ENCODE results near the gene FUOM.

FUOM gene

GRCh38 chr10:133349160-133349568, 8.7 kb downstream of the FUOM start:
- Histone ChIP-seq H3K27ac (replicated peaks) (no peak overlapping the region), H3K27me3 (ENCODE audit: insufficient read depth, poor library complexity, severe bottlenecking) (peaks cover 5% of the 10 kb centered on the region), H3K4me3 (replicated peaks; ENCODE audit: insufficient read depth, low read length) (no peak overlapping the region)
- no peak for TF ChIP-seq POLR2AphosphoS5 (IDR thresholded peaks at IDR 0.05; ENCODE audit: low read depth)
- TF ChIP-seq, protein P1, sequence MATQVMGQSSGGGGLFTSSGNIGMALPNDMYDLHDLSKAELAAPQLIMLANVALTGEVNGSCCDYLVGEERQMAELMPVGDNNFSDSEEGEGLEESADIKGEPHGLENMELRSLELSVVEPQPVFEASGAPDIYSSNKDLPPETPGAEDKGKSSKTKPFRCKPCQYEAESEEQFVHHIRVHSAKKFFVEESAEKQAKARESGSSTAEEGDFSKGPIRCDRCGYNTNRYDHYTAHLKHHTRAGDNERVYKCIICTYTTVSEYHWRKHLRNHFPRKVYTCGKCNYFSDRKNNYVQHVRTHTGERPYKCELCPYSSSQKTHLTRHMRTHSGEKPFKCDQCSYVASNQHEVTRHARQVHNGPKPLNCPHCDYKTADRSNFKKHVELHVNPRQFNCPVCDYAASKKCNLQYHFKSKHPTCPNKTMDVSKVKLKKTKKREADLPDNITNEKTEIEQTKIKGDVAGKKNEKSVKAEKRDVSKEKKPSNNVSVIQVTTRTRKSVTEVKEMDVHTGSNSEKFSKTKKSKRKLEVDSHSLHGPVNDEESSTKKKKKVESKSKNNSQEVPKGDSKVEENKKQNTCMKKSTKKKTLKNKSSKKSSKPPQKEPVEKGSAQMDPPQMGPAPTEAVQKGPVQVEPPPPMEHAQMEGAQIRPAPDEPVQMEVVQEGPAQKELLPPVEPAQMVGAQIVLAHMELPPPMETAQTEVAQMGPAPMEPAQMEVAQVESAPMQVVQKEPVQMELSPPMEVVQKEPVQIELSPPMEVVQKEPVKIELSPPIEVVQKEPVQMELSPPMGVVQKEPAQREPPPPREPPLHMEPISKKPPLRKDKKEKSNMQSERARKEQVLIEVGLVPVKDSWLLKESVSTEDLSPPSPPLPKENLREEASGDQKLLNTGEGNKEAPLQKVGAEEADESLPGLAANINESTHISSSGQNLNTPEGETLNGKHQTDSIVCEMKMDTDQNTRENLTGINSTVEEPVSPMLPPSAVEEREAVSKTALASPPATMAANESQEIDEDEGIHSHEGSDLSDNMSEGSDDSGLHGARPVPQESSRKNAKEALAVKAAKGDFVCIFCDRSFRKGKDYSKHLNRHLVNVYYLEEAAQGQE (IDR thresholded peaks at IDR 0.05; ENCODE audit: insufficient replicate concordance, low read depth), result no peak
- TF ChIP-seq SPI1 (IDR thresholded peaks at IDR 0.05; ENCODE audit: borderline replicate concordance, low read depth), result no peak
- TF ChIP-seq GABPA (IDR thresholded peaks at IDR 0.05; ENCODE audit: low read depth), result no peak
- TF ChIP-seq, protein P2, sequence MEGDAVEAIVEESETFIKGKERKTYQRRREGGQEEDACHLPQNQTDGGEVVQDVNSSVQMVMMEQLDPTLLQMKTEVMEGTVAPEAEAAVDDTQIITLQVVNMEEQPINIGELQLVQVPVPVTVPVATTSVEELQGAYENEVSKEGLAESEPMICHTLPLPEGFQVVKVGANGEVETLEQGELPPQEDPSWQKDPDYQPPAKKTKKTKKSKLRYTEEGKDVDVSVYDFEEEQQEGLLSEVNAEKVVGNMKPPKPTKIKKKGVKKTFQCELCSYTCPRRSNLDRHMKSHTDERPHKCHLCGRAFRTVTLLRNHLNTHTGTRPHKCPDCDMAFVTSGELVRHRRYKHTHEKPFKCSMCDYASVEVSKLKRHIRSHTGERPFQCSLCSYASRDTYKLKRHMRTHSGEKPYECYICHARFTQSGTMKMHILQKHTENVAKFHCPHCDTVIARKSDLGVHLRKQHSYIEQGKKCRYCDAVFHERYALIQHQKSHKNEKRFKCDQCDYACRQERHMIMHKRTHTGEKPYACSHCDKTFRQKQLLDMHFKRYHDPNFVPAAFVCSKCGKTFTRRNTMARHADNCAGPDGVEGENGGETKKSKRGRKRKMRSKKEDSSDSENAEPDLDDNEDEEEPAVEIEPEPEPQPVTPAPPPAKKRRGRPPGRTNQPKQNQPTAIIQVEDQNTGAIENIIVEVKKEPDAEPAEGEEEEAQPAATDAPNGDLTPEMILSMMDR (IDR thresholded peaks at IDR 0.05; ENCODE audit: insufficient read depth, low read length), result no peak
- DNase-seq (ENCODE audit: low read depth in 1 of 2, low spot score in 1 of 2), result no peak

- no peak for TF ChIP-seq GABPA (IDR thresholded peaks at IDR 0.05; ENCODE audit: low read depth)
- TF ChIP-seq, protein P2 (IDR thresholded peaks at IDR 0.05; ENCODE audit: insufficient read depth, low read length), result no peak
- TF ChIP-seq, protein P1 (IDR thresholded peaks at IDR 0.05; ENCODE audit: insufficient replicate concordance, low read depth), result no peak
- TF ChIP-seq SPI1 (IDR thresholded peaks at IDR 0.05; ENCODE audit: borderline replicate concordance, low read depth), result no peak
- TF ChIP-seq POLR2AphosphoS5 (IDR thresholded peaks at IDR 0.05; ENCODE audit: low read depth), result no peak
- no peak overlapping the region for H3K4me3 ChIP-seq (replicated peaks; ENCODE audit: insufficient read depth, low read length)
- no peak overlapping the region for H3K27ac ChIP-seq (replicated peaks)
- peaks cover 5% of the 10 kb centered on the region for H3K27me3 ChIP-seq (ENCODE audit: insufficient read depth, poor library complexity, severe bottlenecking)
- DNase-seq (ENCODE audit: low read depth in 1 of 2, low spot score in 1 of 2), result no peak
Observed at GRCh38 chr10:133347710-133348517, 9.9 kb downstream of the FUOM start.

GRCh38 chr10:133346413-133346812, 11.4 kb downstream of the FUOM start:
- H3K4me3 ChIP-seq (replicated peaks; ENCODE audit: insufficient read depth, low read length), result no peak overlapping the region
- TF ChIP-seq, protein P2 (IDR thresholded peaks at IDR 0.05; ENCODE audit: insufficient read depth, low read length), result no peak
- TF ChIP-seq GABPA (IDR thresholded peaks at IDR 0.05; ENCODE audit: low read depth) (no peak), SPI1 (IDR thresholded peaks at IDR 0.05; ENCODE audit: borderline replicate concordance, low read depth) (no peak), POLR2AphosphoS5 (IDR thresholded peaks at IDR 0.05; ENCODE audit: low read depth) (no peak)
- TF ChIP-seq, protein P1 (IDR thresholded peaks at IDR 0.05; ENCODE audit: insufficient replicate concordance, low read depth), result no peak
- no peak for DNase-seq (ENCODE audit: low read depth in 1 of 2, low spot score in 1 of 2)
- no peaks in the 10 kb centered on the region for H3K27me3 ChIP-seq (ENCODE audit: insufficient read depth, poor library complexity, severe bottlenecking)
- H3K27ac ChIP-seq (replicated peaks), result no peak overlapping the region
